ENCODE measurements around the gene C1QTNF2. TPM values are rescaled to one million over a fixed set of nuclear protein-coding genes. Genes with fewer than 3 reads are reported as not detected.

Gene C1QTNF2

Small RNA genes within 50 kb of the gene (small RNA-seq; reads per million reads assigned to genes)
- not detected for gene AC112191.3 (ENCODE audit: insufficient read depth)
